Stimulated activated naive CD4-positive, alpha-beta T cell (primary cell): ENCODE data around the gene ERCC2.
"Not testable (repeated sequence)": the region's sequence is repeated elsewhere in the genome, so short reads cannot be mapped to it uniquely, and the experiment has no call there.

Source experiments
- DNase-seq, 6 experiments: peaks; one replicate each; lab custom pipeline; 2025; lab: John Stamatoyannopoulos, UW

Gene ERCC2

GRCh38 chr19:45333609-45334303, 36.6 kb downstream of the ERCC2 start:
- no peak for DNase-seq

DNA sequence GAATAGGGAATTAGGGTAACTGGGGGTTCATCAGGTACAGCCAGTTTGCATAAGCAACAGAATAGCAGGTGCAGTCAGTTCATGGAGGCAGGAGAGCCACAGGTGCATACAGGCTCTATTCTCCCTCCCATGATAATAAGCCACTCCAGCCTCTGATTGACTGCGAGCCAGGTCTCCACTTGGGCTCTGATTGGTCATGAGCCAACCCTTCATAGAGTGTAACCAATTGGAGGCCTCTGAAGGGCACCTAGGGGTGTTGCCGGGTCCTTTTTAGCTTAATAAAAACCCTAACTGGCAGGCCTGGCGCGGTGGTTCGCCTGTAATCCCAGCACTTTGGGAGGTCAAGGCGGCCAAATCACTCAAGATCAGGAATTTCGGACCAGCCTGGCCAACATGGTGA, 39.0 kb downstream of the ERCC2 start:
- no peak for DNase-seq

DNA sequence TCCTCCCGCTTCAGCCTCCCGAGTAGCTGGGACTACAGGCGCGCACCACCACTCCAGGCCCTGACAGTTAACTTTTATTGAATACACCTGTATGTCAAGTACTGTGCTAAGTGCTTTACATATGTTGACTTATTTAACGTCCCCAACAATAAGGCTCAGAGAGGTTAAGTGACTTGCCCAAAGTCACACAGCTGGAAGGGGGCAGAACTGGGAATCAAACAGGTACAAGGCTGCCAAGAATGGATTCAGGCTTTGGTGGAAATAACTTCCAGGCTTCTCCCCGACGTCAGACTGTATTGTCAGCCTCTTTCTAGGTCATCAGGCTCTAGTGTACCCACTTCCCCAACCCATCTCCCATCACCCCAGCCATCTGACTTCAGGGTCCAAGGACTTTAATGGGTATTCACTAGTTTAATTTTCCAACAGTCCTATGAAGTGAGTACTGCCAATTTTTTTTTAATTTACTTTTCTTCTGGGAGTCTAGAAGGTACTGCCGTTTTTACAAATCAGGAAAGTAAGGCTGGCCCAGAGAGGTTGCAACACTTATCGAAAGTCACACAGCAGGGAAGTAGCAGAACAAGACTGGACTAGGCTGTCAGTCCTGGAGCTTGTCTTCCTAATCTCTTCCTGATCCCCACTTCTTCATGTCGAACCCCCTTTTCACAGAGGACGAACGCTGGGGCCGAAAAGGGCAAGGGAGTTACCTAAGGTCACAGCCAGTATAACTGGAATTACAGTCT, 42.8 kb downstream of the ERCC2 start:
- no peak for DNase-seq

- no peak for DNase-seq
Measured at GRCh38 chr19:45324349-45324907, 45.9 kb downstream of the ERCC2 start.

GRCh38 chr19:45323671-45324081, 46.7 kb downstream of the ERCC2 start:
- no peak for DNase-seq

GRCh38 chr19:45322744-45323281, 47.6 kb downstream of the ERCC2 start, which contains the start of gene CKM:
CKM (minus strand) TSS chr19:45322875; CDS start chr19:45319713, 3,162 bp downstream.
- DNase-seq: no peak

GRCh38 chr19:45322311-45322710, 48.1 kb downstream of the ERCC2 start:
- no peak for DNase-seq

DNA sequence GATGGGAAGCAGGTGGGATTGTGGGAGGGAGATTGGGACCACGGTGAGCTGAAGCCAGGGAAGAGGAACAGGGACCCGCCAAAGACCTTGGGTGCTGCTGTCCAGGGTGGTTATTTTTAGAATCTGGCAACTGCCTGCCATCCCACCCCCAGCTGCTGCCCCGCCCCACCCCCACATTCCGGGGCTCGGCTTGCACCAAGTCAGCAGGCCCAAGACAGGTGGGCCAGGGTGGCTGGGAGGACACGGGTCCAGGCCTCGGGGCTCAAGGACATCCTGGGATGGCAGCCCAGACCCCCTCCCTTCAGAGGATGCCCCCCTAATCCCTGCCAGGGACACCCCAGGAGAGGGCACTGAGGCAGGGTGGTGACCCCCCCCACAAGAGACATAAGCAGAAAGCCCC, 48.5 kb downstream of the ERCC2 start:
- DNase-seq: no peak

GRCh38 chr19:45320997-45321775, 49.2 kb downstream of the ERCC2 start:
- no peak for DNase-seq

DNA sequence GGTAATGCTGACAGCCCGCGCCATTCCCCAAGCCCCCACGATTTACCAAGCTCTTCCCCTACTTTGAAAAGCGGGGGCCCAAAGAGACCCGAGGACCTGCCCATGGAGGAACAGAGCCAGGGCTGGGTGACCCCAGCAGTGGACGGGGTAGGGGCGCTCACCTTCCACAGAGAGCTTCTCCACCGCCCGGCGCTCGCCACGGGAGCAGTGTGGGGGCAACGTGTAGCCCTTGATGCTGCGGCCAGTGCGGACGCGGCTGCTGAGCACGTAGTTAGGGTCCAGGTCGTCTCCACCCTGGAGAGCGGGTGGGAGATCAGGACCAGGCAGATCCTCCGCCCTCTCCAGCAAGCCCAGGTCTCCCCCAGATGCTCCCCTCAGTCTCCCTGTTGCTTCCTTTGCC, 55.1 kb downstream of the ERCC2 start:
- no peak for DNase-seq

GRCh38 chr19:45314708-45315245, 55.6 kb downstream of the ERCC2 start:
- DNase-seq: no peak

- not testable (repeated sequence) for DNase-seq
Measured at GRCh38 chr19:45312285-45312684, 58.1 kb downstream of the ERCC2 start.

GRCh38 chr19:45311621-45312020, 58.8 kb downstream of the ERCC2 start:
- no peak for DNase-seq

DNA sequence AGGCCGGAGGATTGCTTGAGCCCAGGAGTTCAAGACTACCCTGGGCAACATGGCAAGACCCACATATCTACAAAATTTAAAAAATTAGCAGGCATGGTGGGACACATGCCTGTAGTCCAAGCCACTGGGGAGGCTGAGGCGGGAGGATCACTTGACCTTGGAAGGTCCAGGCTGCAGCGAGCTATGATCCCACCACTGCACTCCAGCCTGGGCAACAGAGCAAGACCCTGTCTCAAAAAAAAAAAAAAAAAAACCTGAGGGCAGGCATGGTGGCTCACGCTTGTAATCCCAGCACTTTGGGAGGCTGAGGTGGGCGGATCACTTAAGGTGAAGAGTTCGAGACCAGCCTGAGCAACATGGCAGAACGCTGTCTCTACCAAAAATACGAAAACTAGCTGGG, 61.1 kb downstream of the ERCC2 start:
- not testable (repeated sequence) for DNase-seq

DNA sequence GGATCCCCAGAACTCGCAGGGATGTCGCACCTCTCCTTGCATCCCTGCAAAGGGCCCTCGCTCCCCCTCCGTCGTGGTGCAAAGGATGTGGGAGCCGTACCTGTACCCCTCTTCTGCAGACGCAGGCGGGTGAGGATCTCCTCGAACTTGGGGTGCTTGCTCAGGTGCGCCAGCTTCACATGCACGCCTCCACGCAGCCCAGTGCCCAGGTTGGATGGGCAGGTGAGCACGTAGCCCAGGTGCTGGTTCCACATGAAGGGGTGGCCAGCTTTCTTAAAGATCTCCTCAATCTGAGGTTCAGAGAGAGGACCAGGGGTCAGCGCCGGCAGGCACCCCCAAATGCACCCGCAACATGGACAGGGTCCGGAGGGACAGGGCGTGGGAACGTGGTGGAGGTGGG, 63.0 kb downstream of the ERCC2 start:
- no peak for DNase-seq

- no peak for DNase-seq
Measured at GRCh38 chr19:45306518-45307027, 63.8 kb downstream of the ERCC2 start.

DNA sequence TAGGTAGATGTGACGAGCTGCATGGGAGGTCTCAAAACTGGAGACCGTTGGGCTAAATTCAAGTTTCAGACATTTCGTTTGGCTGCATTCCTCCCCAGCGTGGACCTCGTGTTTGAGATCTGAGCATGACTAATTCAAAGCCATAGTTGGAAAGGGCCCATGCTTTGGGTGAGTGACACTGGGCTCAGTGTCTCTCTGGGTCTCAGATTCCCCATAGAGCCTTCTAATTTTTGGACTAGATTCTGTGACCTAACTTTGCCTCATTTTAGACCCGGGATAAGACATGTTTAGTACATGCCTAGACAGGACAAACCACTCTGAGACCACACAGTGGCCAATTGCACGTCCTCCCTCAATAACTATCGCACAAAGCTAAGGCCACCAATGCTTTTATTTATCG, 64.3 kb downstream of the ERCC2 start:
- no peak for DNase-seq

GRCh38 chr19:45305421-45305820, 65.0 kb downstream of the ERCC2 start:
- DNase-seq: no peak

DNA sequence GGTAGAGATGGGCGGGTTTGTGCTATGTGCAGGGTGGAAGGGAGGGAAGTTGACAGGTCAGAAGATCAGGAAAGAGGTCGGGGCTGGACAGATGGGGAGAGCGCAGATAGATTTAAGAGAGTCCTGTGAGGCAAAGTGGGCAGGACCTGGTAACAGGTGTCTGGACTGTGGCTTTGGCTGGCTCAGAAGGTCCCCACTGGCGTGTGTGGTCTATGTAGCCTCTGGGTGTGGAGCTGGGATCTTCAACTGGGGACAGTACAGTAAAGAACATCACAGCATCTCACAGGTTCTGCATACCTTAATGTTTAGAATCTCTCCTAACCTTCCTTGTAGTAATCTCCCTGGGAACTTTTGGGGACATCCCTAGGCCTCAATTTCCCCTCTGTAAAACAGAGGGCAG, 65.4 kb downstream of the ERCC2 start:
- DNase-seq: no peak

DNA sequence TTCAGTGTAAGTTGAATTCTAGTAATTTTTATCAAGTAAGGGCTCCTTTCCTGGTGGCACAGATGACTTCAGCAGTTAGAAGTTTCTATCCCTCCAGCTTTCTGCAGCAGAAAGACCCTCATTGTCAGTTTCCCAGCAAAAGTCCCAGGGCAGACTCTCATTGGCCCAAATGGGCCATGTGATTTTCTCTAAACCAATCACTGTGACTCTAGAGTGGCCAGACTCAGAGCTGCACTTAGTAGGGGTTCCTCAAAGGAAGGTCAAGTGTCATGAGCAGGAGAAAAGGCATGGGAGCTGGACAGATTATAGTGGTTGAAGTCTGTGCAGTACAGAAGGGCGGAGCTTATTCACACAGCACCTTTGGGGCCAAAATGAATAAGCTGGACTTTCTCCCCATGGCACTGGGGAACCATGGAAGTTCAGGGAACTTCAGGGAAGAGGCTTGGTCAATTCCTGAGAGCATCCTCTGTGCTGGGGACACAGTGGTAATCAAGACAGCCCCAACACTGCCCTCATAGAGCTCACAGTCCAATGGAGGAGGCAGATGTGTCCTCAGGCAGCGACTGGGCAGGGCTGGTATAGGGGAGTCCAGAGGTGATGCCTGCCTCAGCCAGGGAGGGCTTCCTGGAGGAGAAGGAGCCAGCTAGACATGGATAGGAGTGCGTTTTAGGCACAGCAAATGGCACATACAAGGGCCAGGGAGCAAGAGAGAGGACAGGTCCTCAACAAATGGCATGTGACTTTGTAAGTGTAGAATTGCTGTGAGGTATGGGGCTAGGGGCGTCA, 66.0 kb downstream of the ERCC2 start:
- DNase-seq: no peak
